ENCODE measurements around the gene GALNT14. TPM values are rescaled to one million over a fixed set of nuclear protein-coding genes. Genes with fewer than 3 reads are reported as not detected.

The GALNT14 gene
- total RNA-seq, 1 experiment from 2014 or later: 2.7 TPM

GRCh38 chr2:31131871-31132270 is 6.4 kb downstream of the GALNT14 start:
- Histone ChIP-seq H2BK20ac (ENCODE audit: low read depth, low read length, poor library complexity, severe bottlenecking) (no peak overlapping the region), H3K4me1 (ENCODE audit: insufficient read depth, low read length) (peaks cover 4% of the 10 kb centered on the region; the same call in 1 of the 2 replicates), H3K9ac (ENCODE audit: extremely low read depth, insufficient read length, low read length) (no peak overlapping the region), H2AK5ac (ENCODE audit: insufficient read length, low read length) (no peak overlapping the region), H3K4ac (ENCODE audit: low read depth, low read length) (no peak overlapping the region), H2BK120ac (ENCODE audit: low read depth, low read length, poor library complexity, severe bottlenecking) (no peak overlapping the region), H3K23me2 (ENCODE audit: insufficient read length, low read depth, low read length, poor library complexity, severe bottlenecking) (no peaks in the 10 kb centered on the region), H3K79me1 (ENCODE audit: insufficient read depth, low read depth, low read length, poor library complexity, severe bottlenecking) (no peaks in the 10 kb centered on the region), H3K56ac (ENCODE audit: insufficient read length, low read depth, low read length) (no peak overlapping the region), H2BK5ac (ENCODE audit: insufficient read length, low read length) (no peak overlapping the region), H3K4me2 (ENCODE audit: insufficient read depth, insufficient read length, low read length) (no peak overlapping the region), H3K18ac (ENCODE audit: insufficient read length, low read depth, low read length) (no peak overlapping the region), H3K14ac (ENCODE audit: insufficient read depth, low read length) (no peak overlapping the region), H3K27me3 (ENCODE audit: insufficient read depth, low read length) (peaks cover 7% of the 10 kb centered on the region; the same call in 1 of the 2 replicates), H3K27ac (ENCODE audit: insufficient read length, low read depth, low read length) (no peak overlapping the region), H4K8ac (replicated peaks; ENCODE audit: insufficient read length, low read depth, low read length) (no peak overlapping the region), H3K79me2 (ENCODE audit: insufficient read depth, low read length) (no peaks in the 10 kb centered on the region), H2BK15ac (ENCODE audit: low read depth, low read length) (no peak overlapping the region), H3T11ph (ENCODE audit: low read length) (no peak overlapping the region), H4K20me1 (ENCODE audit: control insufficient read depth, insufficient read depth, insufficient read length) (no peaks in the 10 kb centered on the region), H4K91ac (ENCODE audit: insufficient read length, low read depth, low read length) (no peak overlapping the region), H3K23ac (ENCODE audit: insufficient read length, low read depth, low read length) (no peak overlapping the region), H2BK12ac (ENCODE audit: insufficient read length, low read depth, low read length) (no peak overlapping the region), H4K5ac (ENCODE audit: insufficient read length, low read depth, low read length) (no peak overlapping the region), H2AFZ (ENCODE audit: low read length) (no peak overlapping the region), H3K9me3 (ENCODE audit: control insufficient read depth, low read depth, low read length) (no peaks in the 10 kb centered on the region)
- WGBS (ENCODE audit: extremely low coverage, insufficient read length, low lambda C conversion rate): no CpG with 5 or more reads among the region's 4 CpGs
- DNase-seq: peak; percentile 44
- Mint-ChIP-seq H3K27ac (peak overlapping the region in 1 of 3 experiments; percentile 79; a peak in 1 of 7 replicates), H3K4me1 (peaks cover 48 to 63% of the 10 kb centered on the region in 2 experiments), H3K4me3 (no peak overlapping the region), H3K27me3 (ENCODE audit: low read depth) (peaks cover 32% of the 10 kb centered on the region), H3K36me3 (ENCODE audit: insufficient read depth in 1 of 3, low read depth in 3 of 3) (no peaks in the 10 kb centered on the region), H3K9me3 (0 out of 5 replicates have a peak, but pooled peaks cover 0 to 2% of the 10 kb centered on the region in 2 experiments)
- TF ChIP-seq, protein P1, sequence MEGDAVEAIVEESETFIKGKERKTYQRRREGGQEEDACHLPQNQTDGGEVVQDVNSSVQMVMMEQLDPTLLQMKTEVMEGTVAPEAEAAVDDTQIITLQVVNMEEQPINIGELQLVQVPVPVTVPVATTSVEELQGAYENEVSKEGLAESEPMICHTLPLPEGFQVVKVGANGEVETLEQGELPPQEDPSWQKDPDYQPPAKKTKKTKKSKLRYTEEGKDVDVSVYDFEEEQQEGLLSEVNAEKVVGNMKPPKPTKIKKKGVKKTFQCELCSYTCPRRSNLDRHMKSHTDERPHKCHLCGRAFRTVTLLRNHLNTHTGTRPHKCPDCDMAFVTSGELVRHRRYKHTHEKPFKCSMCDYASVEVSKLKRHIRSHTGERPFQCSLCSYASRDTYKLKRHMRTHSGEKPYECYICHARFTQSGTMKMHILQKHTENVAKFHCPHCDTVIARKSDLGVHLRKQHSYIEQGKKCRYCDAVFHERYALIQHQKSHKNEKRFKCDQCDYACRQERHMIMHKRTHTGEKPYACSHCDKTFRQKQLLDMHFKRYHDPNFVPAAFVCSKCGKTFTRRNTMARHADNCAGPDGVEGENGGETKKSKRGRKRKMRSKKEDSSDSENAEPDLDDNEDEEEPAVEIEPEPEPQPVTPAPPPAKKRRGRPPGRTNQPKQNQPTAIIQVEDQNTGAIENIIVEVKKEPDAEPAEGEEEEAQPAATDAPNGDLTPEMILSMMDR (conservative IDR thresholded peaks at IDR 0.05): no peak

All from H9 (cell line).